HG02938 (cell line): Measurements from ENCODE around the gene PSMB7.

ENCODE experiments used
- ATAC-seq: cut with Tn5 transposase; IDR thresholded peaks from one replicate; pipeline ENCODE4 v1.9.1; 2021; ENCODE audit warnings: mild to moderate bottlenecking, moderate library complexity; ENCODE audit not compliant: unreplicated experiment

The PSMB7 gene

GRCh38 chr9:124384846-124385245 is 30.4 kb downstream of the PSMB7 start:
- ATAC-seq, result no peak

- ATAC-seq, result no peak
Observed at GRCh38 chr9:124384210-124384609, 31.0 kb downstream of the PSMB7 start.

DNA sequence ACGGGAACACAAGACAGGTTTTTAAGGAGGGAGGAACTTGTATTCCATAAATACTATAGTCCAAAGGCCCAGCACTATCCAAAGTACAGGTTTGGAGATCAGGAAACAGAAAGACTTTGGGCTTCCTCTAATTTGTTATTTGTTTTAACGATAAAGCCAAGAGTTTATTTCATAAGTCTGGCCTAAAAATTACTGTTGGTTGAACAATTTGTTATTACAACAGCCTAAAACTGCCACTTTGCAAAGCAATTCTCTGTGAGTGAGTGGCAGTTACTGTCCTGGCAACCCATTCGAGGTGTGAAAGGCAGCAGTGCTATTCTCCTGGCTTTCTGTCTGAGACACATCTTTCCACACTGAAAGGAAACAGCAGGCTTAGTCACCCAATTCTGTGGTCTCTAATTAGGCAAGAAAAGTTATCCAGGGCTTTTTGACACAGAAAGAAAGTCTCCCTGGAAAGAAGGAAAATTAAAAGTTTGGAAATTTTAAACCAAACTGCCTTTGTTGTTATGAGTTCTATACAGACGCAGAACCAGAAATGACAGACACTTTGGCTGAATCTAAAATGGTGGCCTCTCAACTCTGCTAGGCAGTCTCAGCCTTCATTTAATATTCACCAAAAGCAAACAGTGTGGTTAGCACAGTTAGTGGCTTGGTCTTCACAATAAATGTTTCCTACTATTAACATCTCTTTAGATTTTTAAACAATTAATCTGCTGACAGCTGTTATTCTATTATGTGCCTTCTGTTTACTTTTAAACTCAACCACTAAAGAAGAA is 33.9 kb downstream of the PSMB7 start:
- no peak for ATAC-seq

DNA sequence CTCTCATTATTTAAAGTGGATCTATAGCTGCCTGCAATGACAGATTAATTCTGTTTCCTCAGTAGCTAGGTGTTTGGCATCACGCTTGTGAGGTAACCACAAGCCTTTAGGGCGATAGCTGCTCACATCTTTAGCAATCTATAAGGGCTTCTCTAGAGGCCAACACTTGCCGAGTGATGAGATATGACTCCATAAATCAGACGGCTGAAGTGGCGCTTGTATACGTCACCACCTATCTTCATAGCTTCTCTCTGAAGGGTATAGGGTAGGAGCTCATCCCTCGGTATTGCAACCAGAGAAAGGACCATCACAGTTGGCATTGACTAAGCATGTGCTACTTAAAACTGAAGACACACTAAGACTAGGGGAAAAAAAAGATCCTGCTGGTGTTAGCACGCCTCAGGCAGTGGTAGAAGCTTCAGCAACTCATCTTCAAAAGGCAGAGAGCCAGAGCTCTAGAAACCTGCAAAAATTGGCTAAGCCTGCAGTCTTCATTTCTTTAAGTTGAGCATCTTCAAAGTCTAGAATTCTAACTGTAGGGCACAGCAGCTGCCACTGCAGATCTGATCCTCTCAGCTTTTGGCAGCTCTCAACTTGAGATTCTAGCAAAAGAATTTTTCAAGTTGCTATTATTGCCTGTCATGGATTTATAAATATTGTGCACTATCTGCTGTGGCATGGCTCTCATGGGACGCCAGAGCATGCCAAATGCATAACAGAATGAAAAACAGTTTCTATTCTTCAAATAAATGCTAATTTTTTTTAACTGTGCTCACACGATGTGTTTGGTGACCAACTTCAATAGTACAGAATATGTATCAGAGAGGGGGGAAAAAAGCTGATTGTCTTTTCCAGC is 37.5 kb downstream of the PSMB7 start:
- ATAC-seq, result no peak

- ATAC-seq, result no peak
Observed at GRCh38 chr9:124376329-124376728, 38.9 kb downstream of the PSMB7 start.

- ATAC-seq, result no peak
Observed at GRCh38 chr9:124375726-124376125, 39.5 kb downstream of the PSMB7 start.

DNA sequence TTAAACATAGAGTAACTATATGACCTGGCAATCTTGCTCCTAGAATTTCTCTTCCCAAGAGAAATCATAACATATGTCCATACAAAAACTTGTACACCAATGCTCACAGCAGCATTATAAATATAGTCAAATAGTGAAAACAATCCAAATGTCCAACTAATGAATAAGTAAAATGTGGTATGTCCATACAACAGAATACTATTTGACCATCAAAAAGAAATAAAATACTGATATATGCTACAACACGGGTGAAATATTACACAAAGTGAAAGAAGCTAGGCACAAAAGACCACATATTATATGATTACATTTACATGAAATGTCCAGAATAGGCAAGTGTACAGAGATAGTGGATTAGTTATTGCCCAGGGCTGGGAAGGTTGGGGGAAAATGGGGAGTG is 41.4 kb downstream of the PSMB7 start:
- no peak for ATAC-seq

DNA sequence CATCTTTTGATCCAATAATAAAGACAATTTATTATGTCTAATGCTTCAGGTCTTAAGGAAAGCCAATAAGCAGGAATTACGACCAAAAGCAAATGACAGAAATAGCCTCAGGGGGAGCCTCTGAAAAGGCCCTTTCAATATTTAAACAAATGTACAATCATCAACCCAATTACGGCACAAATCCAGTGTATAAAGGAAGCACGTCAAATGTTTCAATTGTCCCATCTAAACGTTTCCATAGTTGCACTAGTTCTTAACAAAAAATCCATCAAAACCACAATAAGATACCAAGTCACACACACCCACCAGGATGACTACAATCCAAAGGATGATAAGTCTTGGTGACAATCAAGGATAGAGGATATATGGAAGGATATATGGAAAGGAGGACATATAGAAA is 41.9 kb downstream of the PSMB7 start:
- no peak for ATAC-seq

DNA sequence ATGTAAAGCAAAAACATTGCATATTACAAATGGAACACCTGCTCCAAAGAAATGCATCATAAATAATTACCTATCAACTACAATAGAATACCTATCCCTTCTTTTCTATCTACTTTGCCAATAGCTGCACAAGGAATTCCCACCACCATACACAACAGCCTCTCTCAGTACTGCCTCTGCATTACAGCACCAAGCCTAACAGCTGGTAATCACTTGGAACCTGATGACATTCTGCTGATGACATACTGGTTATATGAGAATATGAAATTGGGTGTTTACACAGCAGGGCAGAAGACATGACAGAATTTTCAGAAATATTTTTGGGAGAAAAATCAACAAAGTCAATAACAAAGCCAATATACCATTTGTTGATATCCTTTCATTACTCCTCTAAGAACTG is 43.2 kb downstream of the PSMB7 start:
- no peak for ATAC-seq

DNA sequence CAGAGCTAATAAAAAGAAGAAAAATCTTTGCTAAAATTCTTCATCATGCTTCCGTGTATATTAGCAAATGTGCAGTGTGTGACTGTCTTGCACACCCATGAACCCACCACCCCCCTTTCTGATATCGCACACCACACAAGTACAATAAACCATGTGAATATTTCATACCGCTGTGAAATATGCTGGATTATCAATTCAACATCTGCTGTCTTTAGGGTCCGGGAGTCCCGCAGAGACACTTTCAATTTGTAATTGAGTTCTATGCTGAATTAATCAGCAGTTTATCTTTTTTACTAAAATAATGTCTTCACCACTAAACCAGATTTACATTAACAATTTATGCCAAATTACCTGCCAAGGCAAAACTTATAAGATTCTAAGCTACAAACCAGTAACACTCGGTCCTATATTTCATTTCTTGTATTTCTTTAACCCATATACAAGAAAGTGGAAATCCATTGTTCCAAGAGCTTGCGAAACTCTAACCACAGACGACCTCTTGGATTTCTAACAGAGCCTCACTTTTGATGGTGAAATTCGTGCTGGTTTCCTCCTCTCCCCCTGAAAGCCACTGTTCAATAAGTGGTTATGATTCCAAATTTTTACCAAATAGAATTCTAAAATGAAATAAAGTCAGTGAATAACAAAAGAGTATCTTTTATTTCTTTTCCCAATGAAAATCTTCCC is 44.2 kb downstream of the PSMB7 start:
- ATAC-seq, result no peak

GRCh38 chr9:124369231-124369797 is 45.9 kb downstream of the PSMB7 start:
- no peak for ATAC-seq

- ATAC-seq, result no peak
Observed at GRCh38 chr9:124368692-124369091, 46.5 kb downstream of the PSMB7 start.

GRCh38 chr9:124366476-124367220 is 48.6 kb downstream of the PSMB7 start:
- no peak for ATAC-seq

GRCh38 chr9:124365036-124365435 is 50.2 kb downstream of the PSMB7 start:
- no peak for ATAC-seq

DNA sequence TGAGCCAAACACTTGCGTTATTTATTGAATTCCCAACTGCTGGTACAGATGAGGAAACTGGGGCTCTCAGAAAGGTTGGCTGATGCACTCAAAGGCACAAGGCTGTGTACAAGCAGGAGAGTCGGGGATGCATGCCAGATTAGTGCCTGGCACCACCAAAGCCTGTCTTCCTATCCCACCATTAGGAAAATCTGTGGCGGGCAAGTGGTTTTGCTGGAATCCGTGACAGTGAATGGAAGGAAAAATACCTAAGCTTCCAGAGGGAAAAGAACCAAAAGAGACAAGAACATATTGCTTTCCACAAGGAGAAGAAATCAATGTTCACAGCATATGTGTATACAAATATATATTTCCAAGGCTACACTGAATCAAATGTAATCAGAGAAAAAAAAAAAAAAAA is 51.1 kb downstream of the PSMB7 start:
- no peak for ATAC-seq

GRCh38 chr9:124363326-124364096 is 51.7 kb downstream of the PSMB7 start:
- no peak for ATAC-seq

GRCh38 chr9:124361128-124361527 is 54.1 kb downstream of the PSMB7 start:
- ATAC-seq, result no peak

GRCh38 chr9:124359855-124360678 is 55.2 kb downstream of the PSMB7 start:
- no peak for ATAC-seq

DNA sequence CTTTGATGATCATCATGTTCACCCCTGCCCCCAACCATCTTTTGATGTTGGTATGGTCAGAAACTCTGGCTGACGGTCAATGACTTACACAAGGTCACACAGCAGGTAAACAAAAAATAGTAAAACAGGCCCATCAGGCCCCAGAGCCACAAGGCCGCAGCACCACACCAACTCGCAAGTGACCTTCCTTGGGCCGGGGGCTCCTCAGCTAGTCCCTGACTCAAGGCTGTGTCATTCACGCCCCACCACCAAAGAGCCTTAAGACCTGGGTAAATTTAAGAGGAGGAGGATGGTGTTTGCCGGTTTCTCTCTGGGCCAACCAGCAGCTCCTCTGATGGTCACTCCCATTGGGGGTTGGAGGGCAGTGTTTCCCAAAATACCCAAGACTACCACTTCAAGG is 55.8 kb downstream of the PSMB7 start:
- ATAC-seq, result no peak
